ENCODE data around the gene KDM4D.
"Not testable (repeated sequence)": the region's sequence is repeated elsewhere in the genome, so short reads cannot be mapped to it uniquely, and the experiment has no call there.

The KDM4D gene

DNA sequence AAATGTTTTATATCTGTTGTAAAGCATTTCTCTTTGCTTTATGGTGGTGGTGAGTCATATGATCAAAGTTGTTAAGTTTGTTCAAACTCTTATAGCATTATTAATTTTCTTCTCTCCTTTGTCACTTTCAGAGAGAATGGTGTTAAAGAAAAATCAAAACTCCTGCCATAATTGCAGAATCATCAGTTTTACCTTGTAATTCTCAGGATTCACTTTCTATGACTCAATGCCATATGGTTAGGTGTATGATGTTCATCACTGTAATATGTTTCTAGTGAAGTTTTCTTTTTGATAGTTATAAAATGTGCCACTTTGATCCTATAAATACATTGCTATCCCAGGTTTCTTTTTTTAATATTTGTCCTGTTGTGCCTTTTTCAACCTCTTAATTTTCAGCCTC, 37.9 kb downstream of the KDM4D start:
- H3K36me3 ChIP-seq (ENCODE audit: control insufficient read depth, insufficient read depth, low read length) = no peaks in the 10 kb centered on the region
- H3K27me3 ChIP-seq (ENCODE audit: control insufficient read depth, insufficient read depth, low read length) = peaks cover 4% of the 10 kb centered on the region
- no peaks in the 10 kb centered on the region for H3K9me3 ChIP-seq (ENCODE audit: control insufficient read depth, low read length)
- H3K9ac ChIP-seq (ENCODE audit: low read length) = no peak overlapping the region
- H3K4me1 ChIP-seq (ENCODE audit: control insufficient read depth, insufficient read depth, low read length) = no peaks in the 10 kb centered on the region
- H3K4me3 ChIP-seq (ENCODE audit: low read length) = no peak overlapping the region

GRCh38 chr11:95014184-95014821, 40.8 kb downstream of the KDM4D start:
- Histone ChIP-seq H3K36me3 (ENCODE audit: control insufficient read depth, insufficient read depth, low read length) (no peaks in the 10 kb centered on the region), H3K9me3 (ENCODE audit: control insufficient read depth, low read length) (no peaks in the 10 kb centered on the region), H3K4me1 (ENCODE audit: control insufficient read depth, insufficient read depth, low read length) (no peaks in the 10 kb centered on the region), H3K27me3 (ENCODE audit: control insufficient read depth, insufficient read depth, low read length) (peaks cover 4% of the 10 kb centered on the region), H3K9ac (ENCODE audit: low read length) (no peak overlapping the region), H3K4me3 (ENCODE audit: low read length) (no peak overlapping the region)

DNA sequence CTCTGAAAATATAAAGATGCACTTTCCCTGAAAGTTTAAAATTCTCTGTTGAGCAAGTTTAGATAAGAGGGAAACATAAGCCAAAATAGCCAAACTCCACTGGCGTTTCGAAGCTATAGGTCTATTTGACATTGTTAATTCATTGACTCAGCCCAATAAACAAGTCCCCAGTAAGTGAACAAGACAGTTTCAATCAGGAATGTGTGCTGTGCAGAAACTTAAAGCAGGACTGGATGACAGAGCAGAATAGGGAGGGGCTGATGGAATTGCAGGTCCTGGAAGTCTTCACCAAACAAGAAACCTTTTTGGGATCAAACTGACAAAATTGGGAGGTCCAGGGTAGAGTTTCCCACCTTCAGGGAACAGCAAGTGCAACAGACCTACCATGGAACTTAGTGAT, 42.6 kb downstream of the KDM4D start:
- no peak overlapping the region for H3K9ac ChIP-seq (ENCODE audit: low read length)
- H3K36me3 ChIP-seq (ENCODE audit: control insufficient read depth, insufficient read depth, low read length) = no peaks in the 10 kb centered on the region
- no peaks in the 10 kb centered on the region for H3K4me1 ChIP-seq (ENCODE audit: control insufficient read depth, insufficient read depth, low read length)
- no peak overlapping the region for H3K4me3 ChIP-seq (ENCODE audit: low read length)
- peaks cover 4% of the 10 kb centered on the region for H3K27me3 ChIP-seq (ENCODE audit: control insufficient read depth, insufficient read depth, low read length)
- no peaks in the 10 kb centered on the region for H3K9me3 ChIP-seq (ENCODE audit: control insufficient read depth, low read length)

DNA sequence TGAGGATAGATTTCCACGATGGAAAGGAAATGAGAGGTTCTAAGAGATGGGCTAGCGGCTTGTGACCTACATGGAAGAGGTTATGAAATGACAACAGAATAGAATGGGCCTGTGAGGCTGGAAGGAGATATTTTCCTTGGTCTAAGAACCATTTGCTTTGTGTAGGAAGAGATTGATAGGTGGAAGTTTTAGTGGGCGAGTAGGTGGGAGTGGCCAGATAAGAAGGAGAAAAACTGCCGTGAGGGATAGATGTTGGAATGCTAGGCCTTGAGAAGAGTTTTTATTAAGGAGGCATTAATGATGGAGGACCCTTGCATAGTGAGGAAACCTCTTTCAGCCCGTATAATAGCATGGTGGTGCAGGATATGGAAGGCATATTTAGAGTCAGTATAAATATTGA, 48.0 kb downstream of the KDM4D start:
- H3K36me3 ChIP-seq (ENCODE audit: control insufficient read depth, insufficient read depth, low read length); H3K9me3 ChIP-seq (ENCODE audit: control insufficient read depth, low read length); H3K4me3 ChIP-seq (ENCODE audit: low read length); H3K9ac ChIP-seq (ENCODE audit: low read length); H3K4me1 ChIP-seq (ENCODE audit: control insufficient read depth, insufficient read depth, low read length); H3K27me3 ChIP-seq (ENCODE audit: control insufficient read depth, insufficient read depth, low read length): not testable (repeated sequence)

GRCh38 chr11:95024958-95025357, 51.4 kb downstream of the KDM4D start, which contains the start of gene KDM4E:
Gene KDM4E (plus strand): TSS chr11:95025258. CDS start chr11:95025558, 300 bp downstream.
- Histone ChIP-seq H3K27me3 (ENCODE audit: control insufficient read depth, insufficient read depth, low read length) (no peaks in the 10 kb centered on the region), H3K4me1 (ENCODE audit: control insufficient read depth, insufficient read depth, low read length) (no peaks in the 10 kb centered on the region), H3K9me3 (ENCODE audit: control insufficient read depth, low read length) (no peaks in the 10 kb centered on the region), H3K9ac (ENCODE audit: low read length) (no peak within 1 kb of the TSS), H3K36me3 (ENCODE audit: control insufficient read depth, insufficient read depth, low read length) (no peaks in the 10 kb centered on the region), H3K4me3 (ENCODE audit: low read length) (no peak within 1 kb of the TSS)

DNA sequence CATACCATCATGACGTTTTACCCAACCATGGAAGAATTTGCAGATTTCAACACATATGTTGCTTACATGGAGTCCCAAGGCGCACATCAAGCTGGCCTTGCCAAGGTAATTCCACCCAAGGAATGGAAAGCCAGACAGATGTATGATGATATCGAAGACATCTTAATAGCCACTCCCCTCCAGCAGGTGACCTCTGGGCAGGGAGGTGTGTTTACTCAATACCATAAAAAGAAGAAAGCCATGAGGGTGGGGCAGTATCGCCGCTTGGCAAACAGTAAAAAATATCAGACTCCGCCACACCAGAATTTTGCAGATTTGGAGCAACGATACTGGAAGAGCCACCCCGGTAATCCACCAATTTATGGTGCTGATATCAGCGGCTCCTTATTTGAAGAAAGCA, 52.1 kb downstream of the KDM4D start:
- not testable (repeated sequence) for H3K9ac ChIP-seq (ENCODE audit: low read length); H3K9me3 ChIP-seq (ENCODE audit: control insufficient read depth, low read length); H3K27me3 ChIP-seq (ENCODE audit: control insufficient read depth, insufficient read depth, low read length); H3K4me3 ChIP-seq (ENCODE audit: low read length); H3K36me3 ChIP-seq (ENCODE audit: control insufficient read depth, insufficient read depth, low read length); H3K4me1 ChIP-seq (ENCODE audit: control insufficient read depth, insufficient read depth, low read length)

DNA sequence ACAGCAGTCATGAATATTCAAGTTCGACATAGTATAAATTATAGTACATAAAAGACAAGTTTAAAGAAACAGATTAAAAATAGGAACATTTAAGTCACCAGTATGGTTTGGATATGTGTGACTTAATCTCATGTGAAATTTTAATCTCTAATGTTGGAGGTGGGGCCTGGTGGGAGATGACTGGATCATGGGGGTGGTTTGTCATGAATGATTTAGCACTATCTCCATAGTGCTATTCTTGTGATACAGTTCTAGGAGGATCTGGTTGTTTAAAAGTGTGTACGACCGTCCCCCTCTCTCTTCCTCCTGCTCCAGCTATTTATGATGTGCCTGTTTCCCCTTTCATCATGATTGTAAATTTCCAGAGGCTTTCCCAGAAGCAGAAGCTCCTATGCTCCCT, 54.8 kb downstream of the KDM4D start:
- no peaks in the 10 kb centered on the region for H3K9me3 ChIP-seq (ENCODE audit: control insufficient read depth, low read length)
- no peak overlapping the region for H3K4me3 ChIP-seq (ENCODE audit: low read length)
- H3K27me3 ChIP-seq (ENCODE audit: control insufficient read depth, insufficient read depth, low read length) = no peaks in the 10 kb centered on the region
- no peaks in the 10 kb centered on the region for H3K36me3 ChIP-seq (ENCODE audit: control insufficient read depth, insufficient read depth, low read length)
- H3K4me1 ChIP-seq (ENCODE audit: control insufficient read depth, insufficient read depth, low read length) = no peaks in the 10 kb centered on the region
- no peak overlapping the region for H3K9ac ChIP-seq (ENCODE audit: low read length)

DNA sequence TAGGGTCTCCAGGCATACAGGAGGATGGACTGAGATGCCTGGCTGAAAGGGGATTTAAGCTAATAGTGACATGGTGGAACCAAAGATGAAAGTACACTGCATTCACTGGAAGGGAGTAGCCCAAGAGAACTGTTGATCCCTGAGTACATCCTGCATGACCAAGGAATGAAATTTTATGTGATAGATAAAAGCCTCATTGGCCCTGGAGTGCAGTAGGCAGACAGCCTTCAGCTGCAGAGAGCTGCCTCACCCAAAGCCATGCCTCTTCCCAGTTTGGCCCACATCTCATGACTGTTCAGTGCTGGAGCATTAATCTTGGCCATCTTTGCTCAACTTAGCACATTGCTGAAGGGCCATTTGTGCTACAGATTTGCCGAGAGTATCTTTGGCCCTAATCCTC, 59.5 kb downstream of the KDM4D start:
- H3K4me3 ChIP-seq (ENCODE audit: low read length) = no peak overlapping the region
- no peaks in the 10 kb centered on the region for H3K36me3 ChIP-seq (ENCODE audit: control insufficient read depth, insufficient read depth, low read length)
- H3K4me1 ChIP-seq (ENCODE audit: control insufficient read depth, insufficient read depth, low read length) = no peaks in the 10 kb centered on the region
- H3K9me3 ChIP-seq (ENCODE audit: control insufficient read depth, low read length) = no peaks in the 10 kb centered on the region
- H3K9ac ChIP-seq (ENCODE audit: low read length) = no peak overlapping the region
- peaks cover 10% of the 10 kb centered on the region for H3K27me3 ChIP-seq (ENCODE audit: control insufficient read depth, insufficient read depth, low read length)

DNA sequence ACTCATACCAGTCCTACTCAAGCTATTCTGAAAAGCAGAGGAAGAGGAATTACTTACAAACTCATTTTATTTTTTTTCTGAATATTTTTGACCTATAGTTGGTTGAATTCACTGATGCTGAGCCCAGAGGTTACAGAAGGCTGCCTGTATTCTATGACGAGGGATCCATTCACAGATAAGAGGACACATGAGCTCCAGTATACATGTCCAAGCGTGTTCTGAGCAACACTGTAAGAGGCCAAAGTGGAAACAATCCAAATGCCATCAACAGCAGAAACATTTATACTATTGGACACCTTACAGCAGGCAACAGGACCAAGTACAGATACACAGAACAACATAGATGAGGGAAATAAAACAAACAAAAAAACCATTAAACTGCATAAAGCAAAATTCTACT, 61.8 kb downstream of the KDM4D start:
- H3K4me1 ChIP-seq (ENCODE audit: control insufficient read depth, insufficient read depth, low read length) = no peaks in the 10 kb centered on the region

GRCh38 chr11:95037356-95038035, 64.0 kb downstream of the KDM4D start:
- H3K27me3 ChIP-seq (ENCODE audit: control insufficient read depth, insufficient read depth, low read length) = peaks cover 12% of the 10 kb centered on the region
- not testable (repeated sequence) for H3K9me3 ChIP-seq (ENCODE audit: control insufficient read depth, low read length); H3K4me3 ChIP-seq (ENCODE audit: low read length); H3K9ac ChIP-seq (ENCODE audit: low read length); H3K4me1 ChIP-seq (ENCODE audit: control insufficient read depth, insufficient read depth, low read length); H3K36me3 ChIP-seq (ENCODE audit: control insufficient read depth, insufficient read depth, low read length)

More for the DNA sequence above, 61.8 kb downstream of the KDM4D start:
- Histone ChIP-seq H3K9ac (ENCODE audit: low read length) (no peak overlapping the region), H3K27me3 (ENCODE audit: control insufficient read depth, insufficient read depth, low read length) (peaks cover 12% of the 10 kb centered on the region), H3K9me3 (ENCODE audit: control insufficient read depth, low read length) (no peaks in the 10 kb centered on the region), H3K36me3 (ENCODE audit: control insufficient read depth, insufficient read depth, low read length) (no peaks in the 10 kb centered on the region), H3K4me3 (ENCODE audit: low read length) (no peak overlapping the region)

DNA sequence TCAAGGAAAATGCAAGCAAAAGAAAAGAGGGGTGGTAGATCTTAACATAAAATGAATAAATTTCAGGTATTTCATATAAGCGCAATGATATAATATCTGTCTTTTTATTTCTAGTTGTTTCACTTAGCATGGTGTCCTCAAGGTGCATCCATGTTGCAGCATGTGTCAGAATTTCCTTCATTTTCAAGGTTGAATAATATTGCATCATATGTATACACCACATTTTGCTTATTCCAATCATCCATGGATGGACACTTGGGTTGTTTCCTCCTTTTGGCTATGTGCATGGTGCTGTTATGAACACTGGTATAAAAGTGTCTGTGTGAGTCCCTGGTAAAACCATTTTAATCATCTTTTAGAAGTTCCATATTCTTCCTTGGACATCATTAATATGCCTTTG, 68.7 kb downstream of the KDM4D start:
- no peak overlapping the region for H3K9ac ChIP-seq (ENCODE audit: low read length)
- no peaks in the 10 kb centered on the region for H3K4me1 ChIP-seq (ENCODE audit: control insufficient read depth, insufficient read depth, low read length)
- peaks cover 5% of the 10 kb centered on the region for H3K27me3 ChIP-seq (ENCODE audit: control insufficient read depth, insufficient read depth, low read length)
- H3K4me3 ChIP-seq (ENCODE audit: low read length) = no peak overlapping the region
- no peaks in the 10 kb centered on the region for H3K36me3 ChIP-seq (ENCODE audit: control insufficient read depth, insufficient read depth, low read length)
- no peaks in the 10 kb centered on the region for H3K9me3 ChIP-seq (ENCODE audit: control insufficient read depth, low read length)

GRCh38 chr11:95042906-95043305, 69.4 kb downstream of the KDM4D start:
- no peaks in the 10 kb centered on the region for H3K4me1 ChIP-seq (ENCODE audit: control insufficient read depth, insufficient read depth, low read length)
- H3K4me3 ChIP-seq (ENCODE audit: low read length) = no peak overlapping the region
- no peaks in the 10 kb centered on the region for H3K9me3 ChIP-seq (ENCODE audit: control insufficient read depth, low read length)
- H3K36me3 ChIP-seq (ENCODE audit: control insufficient read depth, insufficient read depth, low read length) = no peaks in the 10 kb centered on the region
- H3K9ac ChIP-seq (ENCODE audit: low read length) = no peak overlapping the region
- H3K27me3 ChIP-seq (ENCODE audit: control insufficient read depth, insufficient read depth, low read length) = peaks cover 3% of the 10 kb centered on the region

Data from mucosa of stomach (tissue), 1 donor.